ENCODE data around the gene MYO15B.
A peak's percentile ranks its signal among the peaks of the same experiment; 100 is the strongest.

MYO15B gene

GRCh38 chr17:75570034-75570676, 17.4 kb upstream of the MYO15B start:
- TF ChIP-seq, protein P1, sequence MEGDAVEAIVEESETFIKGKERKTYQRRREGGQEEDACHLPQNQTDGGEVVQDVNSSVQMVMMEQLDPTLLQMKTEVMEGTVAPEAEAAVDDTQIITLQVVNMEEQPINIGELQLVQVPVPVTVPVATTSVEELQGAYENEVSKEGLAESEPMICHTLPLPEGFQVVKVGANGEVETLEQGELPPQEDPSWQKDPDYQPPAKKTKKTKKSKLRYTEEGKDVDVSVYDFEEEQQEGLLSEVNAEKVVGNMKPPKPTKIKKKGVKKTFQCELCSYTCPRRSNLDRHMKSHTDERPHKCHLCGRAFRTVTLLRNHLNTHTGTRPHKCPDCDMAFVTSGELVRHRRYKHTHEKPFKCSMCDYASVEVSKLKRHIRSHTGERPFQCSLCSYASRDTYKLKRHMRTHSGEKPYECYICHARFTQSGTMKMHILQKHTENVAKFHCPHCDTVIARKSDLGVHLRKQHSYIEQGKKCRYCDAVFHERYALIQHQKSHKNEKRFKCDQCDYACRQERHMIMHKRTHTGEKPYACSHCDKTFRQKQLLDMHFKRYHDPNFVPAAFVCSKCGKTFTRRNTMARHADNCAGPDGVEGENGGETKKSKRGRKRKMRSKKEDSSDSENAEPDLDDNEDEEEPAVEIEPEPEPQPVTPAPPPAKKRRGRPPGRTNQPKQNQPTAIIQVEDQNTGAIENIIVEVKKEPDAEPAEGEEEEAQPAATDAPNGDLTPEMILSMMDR (IDR thresholded peaks at IDR 0.05): no peak
- Mint-ChIP-seq H3K9me3 (no peaks in the 10 kb centered on the region), H3K36me3 (ENCODE audit: low read depth) (no peaks in the 10 kb centered on the region), H3K27me3 (ENCODE audit: low read depth, poor library complexity) (no peaks in the 10 kb centered on the region), H3K4me1 (peaks cover 34% of the 10 kb centered on the region), H3K4me3 (no peak overlapping the region), H3K27ac (peak overlapping the region; percentile 66)
- DNase-seq: no peak

- H3K36me3 Mint-ChIP-seq (ENCODE audit: low read depth): no peaks in the 10 kb centered on the region
- H3K9me3 Mint-ChIP-seq: no peaks in the 10 kb centered on the region
- peaks cover 4% of the 10 kb centered on the region for H3K27me3 Mint-ChIP-seq (ENCODE audit: low read depth, poor library complexity)
- no peak overlapping the region for H3K4me3 Mint-ChIP-seq
- DNase-seq: no peak
- peaks cover 35% of the 10 kb centered on the region for H3K4me1 Mint-ChIP-seq
- peak overlapping the region; percentile 66 for H3K27ac Mint-ChIP-seq
- TF ChIP-seq, protein P1 (IDR thresholded peaks at IDR 0.05): no peak
Measured at GRCh38 chr17:75570772-75571171, 16.8 kb upstream of the MYO15B start.

DNA sequence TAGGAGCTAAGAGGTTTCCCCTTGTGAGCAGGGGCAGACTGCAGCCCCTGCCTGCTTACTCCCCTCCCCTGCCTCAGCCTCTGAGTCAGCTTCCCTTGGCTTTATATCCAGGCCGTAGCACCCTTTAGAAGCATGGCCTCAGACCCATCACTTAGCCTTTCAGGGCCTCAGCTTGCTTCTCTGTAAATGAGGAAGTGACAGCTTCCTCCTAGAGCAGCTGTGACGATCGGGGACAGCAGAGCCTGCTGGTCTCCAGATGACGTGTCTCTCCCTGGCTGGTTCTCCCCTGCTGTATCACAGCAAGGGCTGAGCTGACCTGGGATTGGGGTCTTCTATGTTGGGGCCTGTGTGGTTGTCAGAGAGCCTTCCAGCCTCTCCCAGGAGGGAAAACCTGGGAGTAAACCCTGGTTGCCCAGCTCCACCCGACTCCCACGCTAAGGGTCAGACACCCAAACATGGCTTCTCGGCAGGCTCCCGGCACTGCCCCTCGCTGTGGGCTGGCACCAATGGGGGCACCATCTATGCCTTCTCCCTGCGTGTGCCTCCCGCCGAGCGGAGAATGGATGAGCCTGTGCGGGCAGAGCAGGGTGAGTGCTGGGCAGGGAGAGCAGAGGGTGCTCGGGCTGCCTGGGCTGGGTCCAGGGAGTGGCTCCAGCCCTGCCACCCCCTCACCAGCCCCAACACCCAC, 16.3 kb upstream of the MYO15B start:
- H3K4me3 Mint-ChIP-seq: no peak overlapping the region
- no peak for DNase-seq
- H3K27ac Mint-ChIP-seq: peak overlapping the region; percentile 45
- H3K36me3 Mint-ChIP-seq (ENCODE audit: low read depth): no peaks in the 10 kb centered on the region
- peaks cover 4% of the 10 kb centered on the region for H3K27me3 Mint-ChIP-seq (ENCODE audit: low read depth, poor library complexity)
- TF ChIP-seq, protein P1 (IDR thresholded peaks at IDR 0.05): no peak
- no peaks in the 10 kb centered on the region for H3K9me3 Mint-ChIP-seq
- H3K4me1 Mint-ChIP-seq: peaks cover 29% of the 10 kb centered on the region

GRCh38 chr17:75571885-75572215, 15.8 kb upstream of the MYO15B start:
- Mint-ChIP-seq H3K4me1 (peaks cover 24% of the 10 kb centered on the region), H3K36me3 (ENCODE audit: low read depth) (no peaks in the 10 kb centered on the region), H3K27me3 (ENCODE audit: low read depth, poor library complexity) (peaks cover 4% of the 10 kb centered on the region), H3K27ac (no peak overlapping the region), H3K9me3 (no peaks in the 10 kb centered on the region), H3K4me3 (no peak overlapping the region)
- no peak for DNase-seq
- TF ChIP-seq, protein P1 (IDR thresholded peaks at IDR 0.05): no peak

DNA sequence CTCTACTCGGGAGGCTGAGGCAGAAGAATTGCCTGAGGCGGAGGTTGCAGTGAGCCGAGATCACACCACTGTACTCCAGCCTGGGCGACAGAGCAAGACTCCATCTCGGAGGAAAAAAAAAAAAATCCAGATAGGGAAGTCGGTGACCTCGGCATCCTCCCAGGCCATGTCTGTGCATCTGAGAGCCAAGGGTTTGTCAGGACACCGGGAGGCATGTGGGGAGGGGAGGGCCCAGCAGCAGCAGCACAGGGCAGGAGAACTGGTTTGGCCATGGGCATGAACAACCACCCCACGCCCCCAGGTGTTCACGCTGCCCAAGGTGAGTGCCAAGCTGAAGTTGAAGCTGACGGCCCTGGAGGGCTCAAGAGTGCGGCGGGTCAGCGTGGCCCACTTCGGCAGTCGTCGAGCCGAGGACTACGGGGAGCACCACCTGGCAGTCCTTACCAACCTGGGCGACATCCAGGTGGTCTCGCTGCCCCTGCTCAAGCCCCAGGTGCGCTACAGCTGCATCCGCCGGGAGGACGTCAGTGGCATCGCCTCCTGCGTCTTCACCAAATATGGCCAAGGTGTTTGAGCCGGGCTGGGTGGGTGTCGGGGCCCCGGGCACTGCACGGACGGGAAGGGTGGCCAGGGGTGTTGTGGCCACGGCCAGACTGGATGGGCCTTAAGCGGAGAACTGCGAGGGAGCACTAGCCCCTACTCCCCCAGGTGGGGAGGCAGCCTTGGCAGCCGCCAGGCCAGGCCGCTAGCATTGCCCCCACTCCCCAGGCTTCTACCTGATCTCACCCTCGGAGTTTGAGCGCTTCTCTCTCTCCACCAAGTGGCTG, 14.7 kb upstream of the MYO15B start:
- no peaks in the 10 kb centered on the region for H3K9me3 Mint-ChIP-seq
- TF ChIP-seq, protein P1 (IDR thresholded peaks at IDR 0.05): no peak
- no peak overlapping the region for H3K4me3 Mint-ChIP-seq
- peaks cover 4% of the 10 kb centered on the region for H3K27me3 Mint-ChIP-seq (ENCODE audit: low read depth, poor library complexity)
- H3K4me1 Mint-ChIP-seq: peaks cover 23% of the 10 kb centered on the region
- H3K36me3 Mint-ChIP-seq (ENCODE audit: low read depth): no peaks in the 10 kb centered on the region
- no peak overlapping the region for H3K27ac Mint-ChIP-seq
- no peak for DNase-seq
